Activated CD8-positive, alpha-beta memory T cell treated with anti-CD3 and anti-CD28 coated beads for 48 hours (primary cell): ENCODE measurements around the gene COL25A1.

Source experiments
- DNase-seq, 3 experiments: peaks; one replicate each; pipeline ENCODE4 v3.0.0-alpha.2; 2020; ENCODE audit warnings: low read depth in 2 of 3, low spot score in 2 of 3

COL25A1 gene

DNA sequence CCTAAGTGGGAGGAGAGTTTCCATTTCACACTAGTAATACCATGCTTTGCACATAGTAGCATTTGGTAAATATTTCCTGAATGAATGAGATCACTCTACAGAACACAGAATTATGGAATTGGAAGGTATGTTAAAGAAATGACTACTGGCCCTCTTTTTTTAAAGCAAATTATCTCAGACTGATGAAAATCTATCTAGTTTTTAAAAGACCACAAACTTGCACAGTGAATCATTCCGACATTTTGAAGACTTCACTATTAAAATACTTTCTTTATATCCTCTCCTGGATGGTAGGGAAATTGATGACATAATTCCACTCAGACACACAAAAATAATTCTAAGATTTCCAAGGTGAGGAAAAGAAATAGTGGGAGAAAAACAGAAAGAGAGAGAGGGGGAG is 471.2 kb downstream of the COL25A1 start:
- DNase-seq: no peak

DNA sequence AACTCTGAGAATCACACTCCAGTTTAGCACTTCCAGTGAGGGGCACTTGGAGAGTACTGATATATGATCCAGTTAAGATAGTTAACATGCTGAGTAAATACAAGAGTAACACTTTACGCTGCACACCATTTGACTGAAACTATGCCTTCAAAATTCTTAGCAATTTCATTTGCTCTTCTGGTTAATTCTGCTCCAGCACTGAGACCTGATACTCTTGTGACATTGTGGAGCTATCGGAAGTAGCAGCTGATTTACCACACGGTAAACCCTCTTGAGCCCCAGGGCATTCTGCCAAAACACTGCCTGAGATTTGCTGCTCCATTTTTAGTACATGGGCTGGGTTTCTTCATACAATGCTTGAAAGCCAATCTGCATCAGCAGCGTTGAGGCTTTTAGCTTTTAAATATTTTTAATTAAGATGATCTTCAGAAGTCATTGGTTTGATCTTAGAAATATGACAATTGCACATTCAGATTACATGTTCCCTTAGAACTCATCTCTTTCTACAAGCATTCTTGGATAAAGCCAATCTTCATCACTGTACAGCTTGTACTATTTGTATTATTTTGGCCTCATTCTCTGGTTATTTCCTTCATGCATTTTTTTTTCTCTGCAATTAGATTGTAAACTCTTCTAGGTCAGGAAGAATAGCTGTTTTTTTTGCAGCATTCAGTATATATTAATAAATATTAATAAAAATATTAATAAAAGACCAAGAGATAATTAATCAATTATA is 471.8 kb downstream of the COL25A1 start:
- no peak for DNase-seq

DNA sequence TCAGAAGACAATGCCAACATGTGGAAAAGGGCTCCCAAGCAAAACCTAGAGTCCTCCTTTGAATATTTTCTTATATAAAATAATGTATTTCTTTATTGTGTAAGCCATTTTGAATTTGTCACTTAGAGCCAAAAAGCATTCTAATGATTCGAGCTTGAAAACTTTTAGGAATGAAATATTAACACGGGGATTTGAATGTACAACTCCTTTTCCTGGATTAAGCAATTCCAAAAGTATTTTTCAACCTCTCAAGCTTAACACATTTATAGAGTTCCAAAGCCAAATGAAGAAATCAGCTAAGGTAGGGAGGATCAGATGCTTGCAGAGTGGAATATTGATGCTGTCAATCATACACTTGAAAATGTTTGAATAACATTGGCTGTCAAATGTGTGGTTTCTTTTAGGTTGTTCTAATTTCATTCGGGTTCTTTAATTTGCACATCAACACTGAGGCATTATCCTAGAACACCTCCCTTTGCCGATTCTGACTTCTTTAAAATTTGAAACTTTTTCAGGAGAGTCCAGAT is 472.4 kb downstream of the COL25A1 start:
- DNase-seq: no peak

DNA sequence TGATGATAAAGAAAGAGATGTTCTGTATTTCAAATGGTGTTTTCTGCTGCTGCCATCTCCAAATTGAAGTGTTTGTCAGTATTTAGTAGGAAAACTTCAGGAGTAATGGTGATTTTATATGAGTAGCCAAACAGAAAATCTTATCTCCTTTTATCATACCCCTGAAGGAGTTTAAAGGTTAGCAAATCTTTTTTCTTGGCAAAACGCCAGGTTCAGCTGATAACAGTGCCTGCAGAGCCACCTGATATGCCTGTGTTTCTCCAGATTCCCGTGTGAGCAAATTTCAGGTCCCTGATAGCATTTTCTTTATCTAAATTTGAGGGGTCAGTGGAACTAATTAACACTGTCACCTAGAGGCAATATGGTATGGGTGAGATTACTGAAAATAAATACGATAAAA is 473.8 kb downstream of the COL25A1 start:
- no peak for DNase-seq

DNA sequence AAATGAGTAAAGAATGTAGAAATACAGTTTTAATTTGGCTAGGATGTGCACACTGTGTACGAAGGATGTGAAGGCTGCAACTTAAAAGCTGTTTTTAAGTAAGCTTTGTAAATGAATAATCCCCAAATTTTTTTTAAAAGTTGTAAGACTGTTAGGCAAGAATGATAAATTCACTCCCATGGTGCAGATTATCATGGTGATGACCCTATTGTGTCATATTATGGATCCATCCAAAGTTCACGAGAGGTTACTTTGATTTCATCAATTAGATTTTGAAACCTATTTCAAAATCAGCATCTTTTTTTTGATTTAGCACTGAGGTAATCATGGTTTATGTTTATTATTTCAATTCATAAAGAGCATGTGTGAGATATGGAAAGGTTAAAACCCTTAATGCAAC is 476.7 kb downstream of the COL25A1 start:
- DNase-seq: no peak

DNA sequence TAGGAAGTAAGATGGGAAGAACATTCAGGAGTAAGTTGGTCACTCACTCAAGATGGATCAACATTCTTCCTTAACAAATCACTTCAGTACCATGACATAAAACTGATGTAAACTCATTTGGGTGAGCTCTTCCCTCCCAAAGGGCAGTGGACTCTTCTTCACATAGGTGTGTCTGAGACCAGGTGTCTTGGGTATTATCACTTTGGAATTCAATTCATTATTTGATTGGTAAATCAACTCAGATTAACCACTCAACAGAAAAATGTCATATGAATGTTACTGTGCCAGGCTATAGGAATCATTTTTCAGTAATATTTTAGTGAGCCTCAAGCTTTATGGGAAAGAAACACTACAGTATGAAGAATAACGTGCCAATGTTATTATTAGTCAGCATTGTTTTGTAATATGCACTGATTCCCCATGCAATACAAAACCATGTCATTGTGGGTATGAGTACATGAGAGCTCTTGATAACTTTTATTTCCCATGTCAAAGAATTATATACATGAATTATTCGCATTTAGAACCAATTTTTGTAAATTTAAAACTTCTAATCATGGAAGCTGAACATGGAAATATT is 481.0 kb downstream of the COL25A1 start:
- DNase-seq: no peak

DNA sequence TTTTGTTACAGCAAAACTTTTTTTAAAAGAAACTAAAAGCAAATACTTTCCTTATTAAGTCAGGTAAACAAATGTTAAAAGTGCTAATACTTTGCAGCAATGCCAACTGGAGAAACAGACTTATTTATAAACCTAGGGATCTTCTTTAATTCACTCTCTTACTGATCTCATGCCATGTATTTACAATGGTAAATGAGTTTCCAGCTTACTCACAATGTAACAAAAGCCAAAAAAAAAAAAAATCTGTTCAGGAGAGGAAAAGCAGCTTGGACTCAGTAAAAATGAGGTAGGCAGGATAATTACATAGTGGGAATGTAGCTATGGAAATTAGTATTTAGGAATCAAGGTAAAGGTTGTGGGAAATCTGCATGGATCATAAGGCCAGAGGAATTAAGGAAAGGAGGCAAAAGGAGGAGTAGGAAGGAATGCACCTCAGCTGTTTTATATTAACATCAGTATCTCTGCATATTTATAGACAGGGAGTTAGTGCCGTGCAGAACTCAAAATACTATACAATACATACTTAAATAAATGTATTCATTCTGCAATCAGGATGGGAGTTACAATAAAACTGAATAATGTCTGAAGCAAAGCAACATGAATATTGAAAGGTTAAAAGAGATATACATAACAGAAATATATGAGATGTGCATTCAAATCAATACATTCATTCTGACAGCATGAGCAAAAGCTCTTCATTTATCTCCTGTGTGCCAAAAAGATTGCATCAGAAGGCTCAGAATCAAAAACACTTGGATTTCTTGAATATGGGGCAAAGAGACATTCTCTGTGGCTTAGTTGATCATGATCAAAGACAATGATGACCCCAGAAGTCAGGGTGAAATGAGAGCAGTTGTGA is 481.7 kb downstream of the COL25A1 start:
- DNase-seq: no peak

DNA sequence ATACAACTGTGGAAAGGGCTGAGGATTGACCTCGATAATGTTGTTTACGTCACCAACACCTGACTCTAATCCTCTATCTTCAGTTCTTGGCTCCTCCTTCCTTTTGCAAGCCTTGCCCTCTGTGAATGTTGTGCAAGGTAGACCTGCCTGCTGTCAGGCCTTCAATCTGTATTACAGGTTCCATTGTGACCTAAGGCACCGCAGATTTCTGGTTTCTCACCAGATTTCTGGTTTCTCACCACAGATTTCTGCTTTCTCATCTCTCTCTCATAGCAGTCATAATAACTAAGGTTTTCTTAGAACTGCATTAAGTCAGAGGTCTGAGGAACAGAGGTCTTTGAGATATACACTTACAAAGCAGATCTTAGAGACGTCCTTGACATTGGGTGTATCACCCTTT is 488.1 kb downstream of the COL25A1 start:
- no peak for DNase-seq

DNA sequence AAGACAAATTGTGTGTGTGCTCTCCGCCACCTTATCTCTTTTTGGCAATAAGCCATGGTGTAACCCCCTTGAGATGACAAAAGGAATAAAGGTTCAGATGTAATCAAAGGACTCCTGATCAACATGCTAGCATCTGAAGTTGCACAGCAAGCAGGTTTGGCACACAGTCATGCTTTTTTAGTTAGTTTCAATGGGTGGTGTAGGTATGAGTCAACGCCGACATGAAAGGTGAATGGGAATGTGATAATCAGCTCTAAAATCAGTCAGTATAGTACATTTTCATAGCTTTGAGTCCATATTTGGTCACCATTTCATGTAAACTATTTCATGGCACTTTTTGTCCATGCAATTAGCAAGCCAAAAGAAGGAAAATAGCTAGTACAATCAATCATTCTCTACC is 489.2 kb downstream of the COL25A1 start:
- no peak for DNase-seq

DNA sequence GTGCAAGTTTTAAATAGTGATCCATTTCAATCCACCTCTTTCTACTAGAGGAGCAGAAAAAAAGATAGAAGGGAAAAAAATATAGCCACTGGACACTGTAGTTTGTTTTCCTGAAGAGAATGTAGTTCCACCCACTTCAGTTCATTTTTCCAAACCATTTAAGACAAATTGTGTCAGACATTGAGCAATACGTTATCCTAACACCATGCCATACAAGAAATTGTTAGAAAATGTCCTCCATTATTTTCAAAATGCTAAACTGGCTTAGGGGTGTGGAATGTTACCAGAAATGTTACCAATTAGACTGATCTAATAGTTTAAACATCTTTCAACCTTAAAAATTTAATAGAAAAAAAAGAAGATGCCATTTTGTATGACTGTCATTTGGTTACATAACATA is 491.0 kb downstream of the COL25A1 start:
- DNase-seq: no peak

DNA sequence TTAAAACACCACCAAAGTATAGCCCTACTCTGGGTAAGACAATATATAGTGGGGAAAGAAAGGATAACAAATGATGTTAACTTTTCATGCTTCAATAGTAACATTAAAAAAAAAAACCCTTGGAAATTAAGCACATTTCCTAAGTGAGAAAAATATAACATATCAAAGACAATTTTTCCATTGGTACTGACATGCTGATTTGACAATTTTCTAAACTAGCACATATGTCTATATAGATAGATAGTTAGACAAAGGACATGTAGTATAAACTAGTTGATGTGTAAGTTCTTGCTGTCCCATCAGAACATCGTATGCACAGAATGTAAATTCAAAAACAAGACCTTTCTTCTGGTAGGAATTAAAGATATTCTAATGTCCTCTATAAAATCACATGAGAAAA is 492.4 kb downstream of the COL25A1 start:
- no peak for DNase-seq

DNA sequence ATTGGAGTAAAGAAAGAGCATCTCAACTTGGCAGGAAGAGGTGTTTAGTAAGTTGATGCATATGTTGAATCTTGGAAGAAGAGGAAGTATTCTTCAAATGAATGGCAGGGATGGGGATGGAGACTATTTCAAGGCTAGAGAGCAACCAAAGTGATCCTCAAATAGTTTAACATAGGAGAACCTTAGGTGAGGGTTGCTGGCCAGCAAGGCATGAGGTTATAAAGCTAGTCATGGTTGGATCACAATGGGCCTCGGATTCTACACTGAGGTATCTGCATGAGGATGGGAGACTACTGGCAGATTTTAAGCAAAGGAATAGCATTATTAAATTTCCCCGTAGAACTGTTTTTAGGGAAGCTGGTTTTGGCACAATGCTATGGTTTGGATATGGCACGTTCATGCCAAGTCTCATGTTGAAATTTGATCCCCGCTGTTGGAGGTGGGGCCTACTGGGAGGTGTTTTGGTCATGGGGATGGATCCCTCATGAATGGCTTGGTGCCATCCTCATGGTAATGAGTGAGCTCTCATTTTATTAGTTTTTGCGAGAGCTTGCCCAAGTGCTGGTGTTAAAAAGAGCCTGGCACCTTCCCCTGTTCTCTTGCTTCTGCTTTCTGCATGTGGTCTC is 497.7 kb downstream of the COL25A1 start:
- DNase-seq: no peak

DNA sequence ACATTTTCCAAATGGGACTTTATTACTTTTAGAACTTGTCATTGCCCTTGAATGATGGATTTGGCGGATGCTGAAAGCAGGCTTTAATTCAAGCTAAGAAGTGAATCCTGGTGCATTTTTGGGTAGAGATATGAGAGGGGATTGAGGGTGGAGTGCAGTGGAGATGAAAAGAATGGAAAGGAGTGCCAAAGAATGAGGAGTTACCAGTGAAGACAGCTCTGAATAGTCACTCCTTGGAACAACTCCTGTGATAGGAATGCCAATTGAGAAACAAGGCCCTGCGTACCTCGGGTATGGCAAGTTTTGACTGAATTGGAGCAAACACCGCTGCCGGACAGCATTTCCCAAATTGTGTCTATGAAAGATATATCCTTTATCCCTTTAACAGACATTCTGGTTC is 503.2 kb downstream of the COL25A1 start:
- DNase-seq: no peak

DNA sequence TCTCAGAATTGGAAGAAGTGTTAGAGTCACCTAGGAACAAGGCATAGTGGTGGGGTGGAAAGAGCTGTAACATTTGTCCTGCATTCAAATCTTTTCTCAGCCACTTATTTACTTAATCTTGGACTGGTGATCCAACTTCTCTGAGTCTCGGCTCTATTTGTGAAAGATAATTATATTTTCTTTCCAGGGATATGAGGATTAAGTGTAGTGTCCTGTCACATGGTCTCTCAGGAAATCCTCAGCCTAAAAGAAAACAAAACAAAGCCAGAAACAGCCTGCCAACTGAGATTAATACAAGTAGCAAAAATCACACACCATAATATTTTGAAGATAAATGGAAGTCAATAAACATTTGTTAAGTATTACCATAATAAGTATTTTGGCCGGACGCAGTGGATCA is 506.3 kb downstream of the COL25A1 start:
- DNase-seq: no peak

DNA sequence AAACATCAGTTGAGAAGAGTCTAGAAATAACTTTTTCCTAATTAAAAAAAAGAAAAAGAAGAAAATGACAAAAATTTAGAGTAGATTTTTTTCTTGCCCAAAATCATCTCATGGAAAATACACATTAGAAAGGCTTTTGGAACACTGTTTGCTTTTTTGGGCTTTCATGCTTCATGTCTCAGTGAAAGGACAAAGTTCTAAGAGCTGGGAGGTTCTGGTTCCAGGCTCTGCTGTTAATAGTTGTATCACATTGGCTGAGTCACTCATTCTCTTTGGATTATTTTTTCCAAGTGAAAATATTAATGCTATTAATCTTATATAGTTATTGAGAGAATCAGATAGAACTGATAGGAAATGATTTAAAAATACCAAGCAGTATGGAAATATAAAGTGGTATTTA is 506.7 kb downstream of the COL25A1 start:
- DNase-seq: no peak

DNA sequence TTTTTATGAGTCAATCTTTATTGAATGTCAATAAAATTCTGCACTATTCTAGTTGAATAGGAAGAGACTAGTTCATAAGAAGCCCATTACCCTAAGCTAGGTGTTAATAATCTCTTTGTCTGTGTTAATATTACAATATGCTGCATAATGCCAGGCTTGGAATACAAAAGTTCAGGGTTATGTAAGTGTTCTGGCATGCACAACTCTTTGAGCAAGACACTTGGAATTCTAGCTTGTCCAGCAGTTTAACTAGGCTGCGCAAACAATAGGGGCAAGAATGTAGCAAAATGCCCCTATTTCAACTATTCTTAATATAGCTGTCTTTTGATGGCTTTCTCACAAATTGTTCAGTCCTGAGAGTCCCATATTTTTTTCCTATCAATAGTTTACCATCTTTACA is 508.3 kb downstream of the COL25A1 start:
- DNase-seq: no peak

DNA sequence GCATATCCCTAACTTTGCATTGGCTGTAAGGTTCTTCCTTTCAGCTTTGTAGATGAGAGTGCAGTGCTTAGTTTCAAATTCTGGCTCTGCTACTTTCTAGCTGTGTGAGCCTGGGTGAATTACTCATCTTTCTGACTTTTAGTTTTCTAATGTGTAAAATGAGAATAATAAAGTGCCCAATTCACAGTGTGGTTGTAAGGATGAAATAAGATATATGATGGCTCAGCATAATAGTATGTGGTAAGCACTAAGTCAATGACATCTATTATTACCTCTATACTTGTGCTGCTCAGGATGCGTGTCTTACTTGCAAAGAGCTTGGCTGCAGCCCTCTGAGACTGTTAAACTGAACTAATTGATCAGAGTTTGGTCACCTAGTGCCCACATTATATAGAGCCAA is 509.0 kb downstream of the COL25A1 start:
- DNase-seq: no peak

DNA sequence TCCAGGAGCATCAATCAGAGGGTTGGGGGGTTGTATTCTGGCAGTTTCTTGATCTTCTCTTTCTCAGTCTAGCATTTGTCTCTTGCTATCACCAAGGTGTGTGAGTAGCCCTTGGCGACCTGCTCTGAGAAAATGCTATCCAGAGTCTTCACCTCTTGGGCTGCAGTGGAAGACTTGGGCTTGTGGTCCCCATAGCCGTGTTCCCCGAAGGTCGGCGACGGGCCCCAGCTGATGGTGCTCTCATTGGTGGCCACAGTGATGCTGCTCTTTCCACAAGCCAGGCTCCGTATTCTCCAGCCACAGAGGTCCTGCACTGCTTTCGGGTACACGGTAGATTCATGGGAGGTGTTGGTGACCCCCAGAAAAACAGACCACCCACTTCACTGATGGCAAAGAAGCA is 513.7 kb downstream of the COL25A1 start:
- DNase-seq: no peak

DNA sequence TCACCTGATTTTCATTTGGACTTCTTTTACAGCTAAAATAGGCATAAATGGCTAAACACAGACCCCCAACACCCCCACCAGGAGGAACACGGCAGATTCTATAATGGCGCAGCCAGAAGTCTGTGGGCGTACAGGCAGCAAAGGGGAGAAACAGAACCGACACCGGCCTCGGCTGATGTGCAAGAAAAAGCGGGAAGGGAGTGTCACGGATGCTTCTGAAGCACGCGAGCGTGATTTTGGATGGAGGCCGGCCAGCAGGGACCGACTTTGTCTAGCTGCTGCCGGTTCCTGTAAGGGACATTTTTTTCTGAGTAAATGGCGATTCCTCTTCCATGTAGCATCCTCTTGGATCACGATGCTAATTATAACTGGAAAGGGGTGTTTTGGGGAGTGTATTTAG is 514.7 kb downstream of the COL25A1 start:
- DNase-seq: no peak

DNA sequence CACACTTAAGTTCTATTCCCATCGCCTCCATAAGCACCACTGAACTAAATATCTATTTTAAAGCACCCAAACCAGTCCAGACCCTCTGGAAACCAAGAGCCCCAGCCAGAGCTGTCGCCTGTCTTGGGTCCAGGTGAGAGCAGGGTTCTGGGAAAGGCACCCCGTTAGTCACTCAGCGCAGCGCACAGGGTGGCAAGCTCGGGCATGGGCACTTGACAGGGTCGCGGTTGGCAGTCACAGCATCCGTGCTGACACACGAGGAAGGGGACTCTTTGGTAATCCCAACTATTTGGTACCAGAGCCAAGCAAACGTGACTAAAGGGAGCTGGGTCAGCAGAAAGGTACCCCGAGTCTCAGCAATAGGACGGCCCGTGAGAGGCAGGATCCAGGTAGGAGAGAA is 515.4 kb downstream of the COL25A1 start:
- no peak for DNase-seq

DNA sequence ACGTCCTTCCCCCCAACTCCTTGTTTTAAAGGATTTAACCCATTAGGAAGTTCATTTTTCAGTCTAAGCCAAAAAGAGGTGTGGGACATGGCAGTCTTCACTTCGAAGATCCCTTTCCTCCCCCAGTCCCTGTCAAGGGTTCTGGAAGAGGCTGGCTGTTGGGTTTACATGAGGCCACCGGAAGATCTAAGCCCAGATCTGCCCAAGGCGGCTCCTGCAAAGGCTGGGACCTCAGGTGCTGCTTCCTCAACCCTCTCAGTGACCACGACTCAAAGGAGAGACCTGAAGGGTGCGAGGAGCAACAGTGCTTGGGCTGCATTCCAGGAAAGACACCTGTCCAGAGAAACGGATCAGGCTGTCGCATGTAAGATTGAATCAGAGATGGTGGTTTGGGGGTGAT is 516.1 kb downstream of the COL25A1 start:
- DNase-seq: no peak
